T-helper 17 cell (primary cell): ENCODE measurements around the gene COMMD6. TPM values are rescaled to one million over a fixed set of nuclear protein-coding genes. Genes with fewer than 3 reads are reported as not detected.

Experiments used
- ATAC-seq: fragments of 150-1000 bp; cut with Tn5 transposase; 2 replicates; pipeline ENCODE4 v1.10.0; 2021; ENCODE audit warnings: mild to moderate bottlenecking, moderate library complexity
- DNase-seq, 3 donors: peaks; one replicate each; pipeline versions ENCODE4 v3.0.0 to v3.0.0-alpha.2; 2020 to 2021
- H3K9me3 ChIP-seq: one replicate; pipeline ENCODE4 v1.7.0; 2013; ENCODE audit warnings: low read length, mild to moderate bottlenecking; ENCODE audit not compliant: control insufficient read depth, poor library complexity, severe bottlenecking
- H3K27ac Mint-ChIP-seq: one replicate; pipeline ENCODE4 v1.8.0; 2022; ENCODE audit warnings: mild to moderate bottlenecking, moderate library complexity, mixed read lengths
- H3K27me3 Mint-ChIP-seq: one replicate; pipeline ENCODE4 v1.8.0; 2022; ENCODE audit warnings: mixed read lengths
- H3K36me3 Mint-ChIP-seq: one replicate; pipeline ENCODE4 v1.8.0; 2022; ENCODE audit warnings: low read depth, mixed read lengths
- H3K4me1 Mint-ChIP-seq: one replicate; pipeline ENCODE4 v1.8.0; 2022; ENCODE audit warnings: mild to moderate bottlenecking, mixed read lengths
- H3K4me3 Mint-ChIP-seq: one replicate; pipeline ENCODE4 v1.8.0; 2022; ENCODE audit warnings: mild to moderate bottlenecking, moderate library complexity, mixed read lengths
- total RNA-seq, 4 donors: library from RNA in 2 of 4; stranded (reverse) in 2 of 4; gene quantifications; one replicate each; pipeline ENCODE4 v1.2.3 and lab custom pipeline; 2022 to 2026

The COMMD6 gene
- total RNA-seq, 2 donors from 2014 or later: 192 to 215 TPM

DNA sequence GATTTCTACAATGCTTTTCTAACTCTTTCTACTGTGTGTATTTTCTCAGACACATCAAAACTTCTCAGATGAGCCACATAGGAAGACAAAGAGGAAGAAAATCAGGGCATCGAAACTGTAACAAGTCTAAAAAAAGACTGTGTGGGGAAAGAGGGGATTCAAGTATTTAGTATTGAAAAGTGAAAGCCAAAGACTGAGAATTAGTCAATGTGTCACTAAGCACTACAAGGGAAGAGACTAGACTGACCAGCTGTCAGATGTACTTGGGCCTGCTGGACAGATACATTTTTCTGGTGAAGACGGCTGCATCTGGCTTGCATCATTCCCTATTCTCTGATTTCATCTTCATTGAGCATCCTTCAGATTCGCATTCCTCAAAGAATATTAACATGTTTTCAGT lies 25.4 kb downstream of the COMMD6 start:
- no peaks in the 10 kb centered on the region for H3K9me3 ChIP-seq

DNA sequence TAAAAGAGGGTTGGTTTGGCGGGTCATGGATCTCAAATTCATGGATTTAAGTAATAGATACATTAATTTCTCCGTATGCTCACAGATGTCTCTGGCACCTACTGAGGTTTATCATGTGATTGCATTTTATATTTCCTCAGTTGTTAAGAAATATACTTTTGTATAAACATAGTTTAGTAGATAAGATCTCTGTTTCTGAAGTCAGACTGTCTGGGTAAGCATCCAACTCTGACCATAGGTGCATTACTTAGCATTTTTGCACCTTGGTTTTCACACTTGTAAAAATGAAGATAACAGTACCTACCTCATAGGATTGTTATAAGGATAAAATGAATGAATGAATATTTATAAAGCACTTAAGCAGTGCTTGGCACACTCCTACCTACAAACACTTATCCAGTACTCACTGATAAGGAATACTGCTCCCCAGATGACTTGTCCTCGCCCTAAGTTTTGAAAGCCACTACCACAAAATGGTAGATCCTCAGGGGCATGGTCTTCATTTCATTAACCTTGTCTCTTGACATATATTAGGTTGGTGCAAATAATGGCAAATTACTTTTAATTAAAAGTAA lies 26.5 kb downstream of the COMMD6 start:
- no peak for ATAC-seq
- DNase-seq: no peak
- no peaks in the 10 kb centered on the region for H3K36me3 Mint-ChIP-seq
- H3K9me3 ChIP-seq: no peaks in the 10 kb centered on the region
- H3K27me3 Mint-ChIP-seq: peaks cover 12% of the 10 kb centered on the region
- no peak overlapping the region for H3K4me3 Mint-ChIP-seq
- no peak overlapping the region for H3K27ac Mint-ChIP-seq
- no peaks in the 10 kb centered on the region for H3K4me1 Mint-ChIP-seq

More for the DNA sequence above, 25.4 kb downstream of the COMMD6 start:
- Mint-ChIP-seq H3K27me3 (peaks cover 12% of the 10 kb centered on the region), H3K4me1 (no peaks in the 10 kb centered on the region), H3K36me3 (no peaks in the 10 kb centered on the region), H3K4me3 (no peak overlapping the region), H3K27ac (no peak overlapping the region)
- DNase-seq: no peak
- ATAC-seq: no peak

DNA sequence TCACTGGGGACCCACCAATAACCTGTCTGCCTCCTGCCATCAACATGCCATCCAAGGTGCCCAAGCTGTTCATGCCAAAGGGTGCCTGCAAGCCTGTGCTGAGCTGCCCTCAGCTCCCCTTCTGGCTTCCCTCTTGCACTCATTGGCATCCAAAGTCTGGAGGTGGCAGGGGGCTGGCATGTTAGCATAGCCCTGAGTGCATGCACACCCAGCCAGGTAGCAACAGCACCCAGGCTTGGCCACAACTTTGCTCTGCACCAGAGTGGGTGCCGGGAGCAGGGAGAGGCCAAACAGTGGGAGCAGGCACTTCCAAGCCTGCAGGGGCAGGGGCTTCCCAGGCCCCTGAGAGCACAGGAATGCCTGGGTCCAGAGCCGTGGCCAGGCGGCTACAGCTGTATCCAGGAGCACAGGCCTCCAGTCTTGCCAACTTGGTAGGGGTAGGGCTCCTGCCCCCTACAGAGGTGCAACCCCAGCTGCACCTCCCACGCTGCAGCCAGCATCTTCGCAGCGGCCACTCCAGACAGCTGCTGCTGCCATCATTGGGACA lies 29.6 kb downstream of the COMMD6 start:
- no peak for DNase-seq
- no peak overlapping the region for H3K27ac Mint-ChIP-seq
- H3K4me3 Mint-ChIP-seq: no peak overlapping the region
- H3K4me1 Mint-ChIP-seq: no peaks in the 10 kb centered on the region
- H3K9me3 ChIP-seq: no peaks in the 10 kb centered on the region
- ATAC-seq: no peak
- H3K27me3 Mint-ChIP-seq: peaks cover 9% of the 10 kb centered on the region
- no peaks in the 10 kb centered on the region for H3K36me3 Mint-ChIP-seq

DNA sequence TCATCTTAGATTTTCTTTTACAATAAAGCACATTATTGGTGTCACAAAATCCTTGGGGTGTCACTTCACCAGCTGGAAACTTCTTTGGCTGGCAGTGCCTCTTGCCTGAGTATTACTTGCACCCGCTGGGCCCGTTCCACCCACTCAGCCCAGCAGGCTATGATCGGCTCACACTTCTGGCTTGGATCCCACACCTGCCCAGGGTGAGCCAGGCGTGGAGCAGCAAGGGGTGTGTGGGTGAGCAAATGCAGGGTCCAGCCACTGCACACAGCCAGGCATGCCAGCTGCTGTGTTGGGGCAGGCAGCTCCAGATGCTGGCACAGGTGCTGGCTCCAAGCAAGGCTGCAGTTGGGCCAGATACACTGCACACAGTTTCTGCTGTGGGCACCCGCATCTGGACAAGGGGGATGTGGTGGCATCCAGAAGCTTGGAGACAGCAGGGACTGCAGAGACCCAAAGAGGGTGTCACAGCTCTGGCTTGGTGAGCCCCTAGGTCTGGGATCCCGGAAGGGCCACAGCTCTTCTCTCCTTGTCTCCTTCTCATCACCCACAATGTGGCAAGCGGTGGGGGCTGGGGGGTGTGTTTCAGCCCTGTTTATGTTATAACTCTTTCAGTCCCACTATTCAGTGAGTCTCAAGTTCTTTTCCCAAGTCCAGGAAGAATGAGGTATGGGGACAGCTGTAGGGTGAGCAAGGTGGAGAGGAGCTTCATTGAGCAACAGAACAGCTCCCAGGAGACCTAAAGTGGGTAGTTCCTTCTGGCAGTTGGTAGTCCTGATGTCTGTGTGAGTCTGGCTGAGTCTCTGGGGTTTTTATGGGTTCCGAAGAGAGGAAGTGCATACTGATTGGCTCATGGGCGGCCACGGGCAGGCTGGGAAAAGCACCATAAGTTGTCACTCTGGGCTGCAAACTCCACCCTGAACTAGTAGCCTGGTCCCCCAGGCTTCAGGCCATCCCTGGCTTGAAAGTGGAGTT lies 30.3 kb downstream of the COMMD6 start:
- Mint-ChIP-seq H3K4me1 (no peaks in the 10 kb centered on the region), H3K27ac (no peak overlapping the region), H3K36me3 (no peaks in the 10 kb centered on the region), H3K27me3 (peaks cover 5% of the 10 kb centered on the region), H3K4me3 (no peak overlapping the region)
- DNase-seq (no peak), ATAC-seq (no peak)
- no peaks in the 10 kb centered on the region for H3K9me3 ChIP-seq

DNA sequence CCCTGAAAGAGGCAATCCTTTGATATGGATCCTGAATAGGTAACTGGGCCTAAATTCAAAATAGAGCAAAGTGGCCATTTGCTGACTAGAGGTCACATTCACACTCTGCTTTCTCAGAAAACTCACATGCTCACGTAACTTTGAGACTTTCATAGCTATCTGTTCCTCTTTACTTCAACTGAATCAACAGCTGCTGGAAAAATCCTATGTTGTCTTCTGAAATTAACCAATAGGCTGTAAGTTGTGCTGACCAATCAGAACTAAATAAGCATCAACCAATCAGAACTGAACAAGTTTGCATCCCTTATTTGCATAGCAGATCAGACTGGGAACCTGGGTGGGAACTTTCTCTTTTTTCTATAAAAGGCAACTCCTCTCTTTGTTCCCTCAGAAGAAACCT lies 31.6 kb downstream of the COMMD6 start:
- no peaks in the 10 kb centered on the region for H3K4me1 Mint-ChIP-seq
- ATAC-seq (no peak), DNase-seq (no peak)
- H3K27me3 Mint-ChIP-seq: no peaks in the 10 kb centered on the region
- no peaks in the 10 kb centered on the region for H3K36me3 Mint-ChIP-seq
- no peak overlapping the region for H3K27ac Mint-ChIP-seq
- H3K4me3 Mint-ChIP-seq: no peak overlapping the region
- H3K9me3 ChIP-seq: no peaks in the 10 kb centered on the region

DNA sequence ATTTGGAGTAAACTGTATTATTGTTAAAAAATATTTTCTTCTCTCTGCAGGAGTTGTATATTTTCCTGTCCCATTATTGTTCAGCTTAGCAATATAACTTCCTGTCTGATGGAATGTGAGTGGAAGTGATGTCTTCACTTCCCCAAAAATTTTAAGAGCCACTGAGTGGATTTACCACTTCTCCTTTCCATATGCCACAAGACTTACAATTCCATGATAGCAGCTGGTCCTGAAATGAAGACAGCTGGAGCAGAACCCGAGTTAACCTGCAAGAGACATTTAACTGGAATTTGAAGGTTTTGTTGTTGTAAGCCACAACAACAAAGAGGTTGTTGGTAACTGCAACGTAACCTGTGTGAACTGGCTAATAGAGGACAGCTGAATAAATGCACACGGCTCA lies 32.3 kb downstream of the COMMD6 start:
- H3K36me3 Mint-ChIP-seq: no peaks in the 10 kb centered on the region
- ATAC-seq (no peak), DNase-seq (no peak)
- no peaks in the 10 kb centered on the region for H3K9me3 ChIP-seq
- no peak overlapping the region for H3K4me3 Mint-ChIP-seq
- no peak overlapping the region for H3K27ac Mint-ChIP-seq
- H3K27me3 Mint-ChIP-seq: no peaks in the 10 kb centered on the region
- no peaks in the 10 kb centered on the region for H3K4me1 Mint-ChIP-seq

DNA sequence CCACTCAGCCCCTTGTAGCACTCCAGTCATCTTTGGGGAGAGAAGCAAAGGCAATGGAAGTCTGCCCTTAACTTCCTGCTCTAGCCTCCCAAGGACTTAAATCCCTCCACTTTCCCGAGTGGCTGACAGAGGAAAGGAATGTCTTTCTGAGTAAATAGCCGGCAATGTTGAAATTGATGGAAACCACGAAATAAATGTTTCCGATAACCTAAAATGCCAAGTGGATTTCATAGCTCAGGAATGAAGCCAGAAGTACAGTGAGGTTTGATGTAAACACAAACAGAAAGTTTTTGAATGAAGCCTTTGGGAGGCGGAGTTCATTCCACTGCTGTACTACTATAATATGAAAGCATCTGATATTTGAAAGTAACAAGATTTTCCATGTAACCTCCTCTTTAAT lies 41.7 kb downstream of the COMMD6 start:
- no peak overlapping the region for H3K4me3 Mint-ChIP-seq
- no peaks in the 10 kb centered on the region for H3K4me1 Mint-ChIP-seq
- no peak overlapping the region for H3K27ac Mint-ChIP-seq
- H3K27me3 Mint-ChIP-seq: peaks cover 55% of the 10 kb centered on the region
- H3K36me3 Mint-ChIP-seq: peaks cover 2% of the 10 kb centered on the region
- ATAC-seq (no peak), DNase-seq (no peak)
- H3K9me3 ChIP-seq: no peaks in the 10 kb centered on the region

DNA sequence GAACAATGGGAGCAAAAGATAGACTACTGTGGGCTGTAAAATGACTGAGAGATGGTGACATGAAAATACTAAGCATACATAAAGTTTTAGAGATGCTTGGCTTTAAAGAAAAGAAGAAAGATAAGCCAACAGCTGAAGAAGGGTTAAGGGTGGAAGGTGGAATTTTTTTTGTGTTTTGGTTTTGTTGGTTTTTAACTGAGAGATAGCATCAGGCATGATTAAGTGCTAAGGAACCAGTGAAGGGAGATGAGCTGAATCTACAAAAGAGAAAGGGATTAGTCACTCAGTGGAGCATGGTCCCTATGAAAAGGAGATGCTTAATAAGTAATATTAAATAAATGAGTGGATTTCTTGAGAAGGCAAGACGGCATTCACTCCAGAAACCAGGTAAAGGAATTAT lies 43.1 kb downstream of the COMMD6 start:
- ATAC-seq (no peak), DNase-seq (no peak)
- no peak overlapping the region for H3K27ac Mint-ChIP-seq
- peaks cover 2% of the 10 kb centered on the region for H3K36me3 Mint-ChIP-seq
- H3K27me3 Mint-ChIP-seq: peaks cover 62% of the 10 kb centered on the region
- no peaks in the 10 kb centered on the region for H3K9me3 ChIP-seq
- no peak overlapping the region for H3K4me3 Mint-ChIP-seq
- no peaks in the 10 kb centered on the region for H3K4me1 Mint-ChIP-seq

DNA sequence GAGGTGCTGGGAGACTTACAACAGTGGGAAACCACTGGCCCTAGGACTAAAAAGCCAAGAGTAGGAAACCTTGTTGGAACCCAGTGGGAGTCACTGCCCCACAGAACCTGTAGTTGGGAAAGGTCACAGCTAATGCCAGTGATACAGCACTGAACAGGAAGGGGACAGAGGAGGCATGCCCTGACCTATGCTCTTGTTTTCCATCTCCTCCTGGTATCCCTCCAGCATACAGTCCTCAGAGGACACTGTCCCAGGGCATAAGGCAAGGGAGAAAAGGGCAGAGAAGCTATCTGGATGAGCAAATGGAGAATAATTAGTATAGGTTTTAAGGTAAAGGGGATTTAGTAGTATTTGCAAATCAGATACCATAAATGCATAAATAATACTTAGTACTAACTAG lies 44.5 kb downstream of the COMMD6 start:
- no peak overlapping the region for H3K4me3 Mint-ChIP-seq
- H3K27me3 Mint-ChIP-seq: peaks cover 61% of the 10 kb centered on the region
- DNase-seq (no peak), ATAC-seq (no peak)
- no peak overlapping the region for H3K27ac Mint-ChIP-seq
- no peaks in the 10 kb centered on the region for H3K4me1 Mint-ChIP-seq
- peaks cover 2% of the 10 kb centered on the region for H3K36me3 Mint-ChIP-seq
- H3K9me3 ChIP-seq: no peaks in the 10 kb centered on the region

DNA sequence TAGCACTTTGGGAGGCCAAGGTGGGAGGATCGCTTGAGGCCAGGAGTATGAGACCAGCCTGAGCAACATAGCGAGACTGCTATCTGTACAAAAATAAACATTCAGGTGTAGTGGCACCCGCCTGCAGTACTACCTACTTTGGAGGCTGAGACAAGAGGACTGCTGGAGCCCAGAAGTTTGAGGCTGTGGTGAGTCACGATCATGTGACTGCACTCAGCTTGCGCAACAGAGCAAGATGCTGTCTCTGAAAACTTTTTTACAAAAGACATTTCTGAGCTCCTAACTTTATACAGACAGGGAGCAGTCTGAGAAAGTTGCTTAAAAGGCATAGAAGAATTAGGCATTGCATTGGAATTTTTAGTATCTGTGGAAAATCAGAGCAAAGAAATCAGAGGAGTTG lies 45.3 kb downstream of the COMMD6 start:
- Mint-ChIP-seq H3K27ac (no peak overlapping the region), H3K27me3 (peaks cover 67% of the 10 kb centered on the region), H3K4me3 (no peak overlapping the region), H3K36me3 (peaks cover 2% of the 10 kb centered on the region), H3K4me1 (no peaks in the 10 kb centered on the region)
- DNase-seq: no peak
- no peak for ATAC-seq
- no peaks in the 10 kb centered on the region for H3K9me3 ChIP-seq

DNA sequence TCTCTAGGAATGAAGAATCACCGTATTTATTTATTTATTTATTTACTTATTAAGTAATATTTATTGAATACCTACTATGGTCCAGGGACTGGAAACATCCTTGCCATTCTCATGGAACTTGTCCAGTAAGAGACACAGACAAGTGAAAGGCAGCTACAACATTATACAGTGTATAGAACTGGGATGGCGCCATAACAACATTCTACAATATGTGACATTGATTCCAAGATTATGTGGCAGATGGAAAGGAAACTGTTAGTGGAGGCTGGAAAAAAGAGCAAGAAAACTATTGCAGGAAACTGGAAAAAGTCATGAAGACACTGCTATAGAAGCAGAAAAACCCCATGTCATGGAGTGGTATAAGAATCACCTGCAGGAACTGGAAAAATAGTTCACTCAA lies 46.3 kb downstream of the COMMD6 start:
- Mint-ChIP-seq H3K36me3 (peaks cover 2% of the 10 kb centered on the region), H3K4me3 (no peak overlapping the region), H3K27ac (no peak overlapping the region), H3K4me1 (peaks cover 3% of the 10 kb centered on the region), H3K27me3 (peaks cover 67% of the 10 kb centered on the region)
- H3K9me3 ChIP-seq: no peaks in the 10 kb centered on the region
- no peak for ATAC-seq
- no peak for DNase-seq

DNA sequence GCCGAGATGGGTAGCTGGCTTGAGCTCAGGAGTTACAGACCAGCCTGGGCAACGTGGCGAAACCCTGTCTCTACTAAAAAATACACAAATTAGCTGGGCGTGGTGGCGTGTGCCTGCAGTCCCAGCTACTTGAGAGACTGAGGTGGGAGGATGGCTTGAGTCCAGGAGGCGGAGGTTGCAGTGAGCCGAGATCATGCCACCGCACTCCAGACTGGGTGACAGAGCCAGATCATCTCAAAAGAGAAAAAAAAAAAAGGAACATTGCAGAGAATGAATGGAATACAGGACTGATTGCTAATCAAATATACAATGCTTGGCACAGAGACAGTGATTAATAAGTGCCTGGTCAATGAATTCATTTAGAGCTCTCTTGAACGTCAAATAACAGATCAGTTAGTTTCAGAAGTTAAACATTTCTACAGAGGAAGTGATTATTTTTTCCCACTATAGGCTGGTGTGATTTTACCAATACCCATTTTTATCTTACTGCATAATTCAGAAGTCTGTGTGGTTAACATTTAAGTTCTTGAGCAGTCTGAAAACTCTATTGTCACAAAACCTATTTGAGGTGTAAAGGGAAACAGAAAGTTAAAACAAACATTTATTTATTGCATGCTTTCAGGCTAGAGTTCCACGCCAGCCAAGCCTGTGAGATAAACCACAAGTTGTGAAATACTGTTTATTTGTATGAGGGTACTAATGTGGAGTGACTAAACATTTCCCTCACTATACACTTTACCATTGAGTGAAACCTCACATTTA lies 48.0 kb downstream of the COMMD6 start:
- peaks cover 3% of the 10 kb centered on the region for H3K4me1 Mint-ChIP-seq
- ATAC-seq: no peak
- H3K27ac Mint-ChIP-seq: no peak overlapping the region
- no peak for DNase-seq
- H3K36me3 Mint-ChIP-seq: peaks cover 6% of the 10 kb centered on the region
- no peaks in the 10 kb centered on the region for H3K9me3 ChIP-seq
- H3K27me3 Mint-ChIP-seq: peaks cover 81% of the 10 kb centered on the region
- H3K4me3 Mint-ChIP-seq: no peak overlapping the region
